ENCODE data around the gene C7orf57. TPM values are rescaled to one million over a fixed set of nuclear protein-coding genes. Genes with fewer than 3 reads are reported as not detected.
A peak's percentile ranks its signal among the peaks of the same experiment; 100 is the strongest.

Gene C7orf57
- total and polyA plus RNA-seq, 10 of the 15 experiments (the other 5 are each of a cell fraction or from before 2014, with no cell fraction given) = 0.04 to 0.21 (median 0.10) TPM; not detected in 5

DNA sequence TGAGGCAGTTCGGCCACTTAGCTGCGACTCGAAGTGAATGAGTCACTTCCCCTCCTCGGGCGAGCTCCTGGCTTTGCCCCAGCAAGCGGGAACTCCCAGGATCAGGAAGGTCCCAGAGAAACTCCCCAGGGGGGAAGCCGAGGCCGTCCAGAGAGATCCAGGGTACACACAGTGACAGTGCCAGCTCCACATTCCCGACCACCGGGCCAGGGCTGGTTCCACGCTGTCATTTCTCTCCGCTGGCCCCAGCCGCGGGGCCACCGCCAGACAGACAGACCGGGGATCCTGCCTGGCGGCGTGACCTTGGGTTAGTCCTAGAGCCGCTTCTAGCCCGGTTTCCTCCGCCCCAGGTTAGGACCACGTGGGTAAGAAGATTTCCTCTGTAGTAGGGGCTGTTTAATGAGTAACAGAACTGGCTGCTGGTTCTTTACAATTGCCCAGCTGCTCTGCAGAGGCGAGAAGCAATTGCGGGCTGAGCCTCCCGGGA lies 53.3 kb downstream of the C7orf57 start (continued):
- TF ChIP-seq EP300 (IDR thresholded peaks at IDR 0.05; ENCODE audit: borderline replicate concordance in 1 of 2, control insufficient read depth in 1 of 2, low read depth in 2 of 2, low read length in 2 of 2) (no peak), RAD51 (IDR thresholded peaks at IDR 0.05) (peak; percentile 89), ATF7 (IDR thresholded peaks at IDR 0.05; ENCODE audit: low read depth) (peak; percentile 38), IKZF1 (conservative IDR thresholded peaks at IDR 0.05) (peak; percentile 94), CREB1 (IDR thresholded peaks at IDR 0.05; ENCODE audit: low read depth) (0 out of 2 replicates have a peak, but pooled peaks have one; percentile 6), ASH2L (IDR thresholded peaks at IDR 0.05; ENCODE audit: borderline replicate concordance, low read depth) (0 out of 2 replicates have a peak, but pooled peaks have one; percentile 62), TCF7 (IDR thresholded peaks at IDR 0.05; ENCODE audit: borderline replicate concordance) (no peak), ZNF622 (IDR thresholded peaks at IDR 0.05) (no peak), PML (IDR thresholded peaks at IDR 0.05; ENCODE audit: low read length) (no peak; the same call in 1 of the 2 replicates), ZZZ3 (IDR thresholded peaks at IDR 0.05; ENCODE audit: control insufficient read depth, insufficient read length, low read depth) (no peak), SPI1 (IDR thresholded peaks at IDR 0.05; ENCODE audit: borderline replicate concordance, insufficient read depth, low read depth, low read length) (peak; percentile 62; the same call in 1 of the 2 replicates), JUNB (IDR thresholded peaks at IDR 0.05) (peak; percentile 29), SMAD5 (IDR thresholded peaks at IDR 0.05; ENCODE audit: low read depth) (no peak), ZNF384 (IDR thresholded peaks at IDR 0.05; ENCODE audit: borderline replicate concordance, low read depth, low read length) (no peak), RFX5 (IDR thresholded peaks at IDR 0.05; ENCODE audit: low read depth, low read length) (no peak)
- TF ChIP-seq, protein P1, sequence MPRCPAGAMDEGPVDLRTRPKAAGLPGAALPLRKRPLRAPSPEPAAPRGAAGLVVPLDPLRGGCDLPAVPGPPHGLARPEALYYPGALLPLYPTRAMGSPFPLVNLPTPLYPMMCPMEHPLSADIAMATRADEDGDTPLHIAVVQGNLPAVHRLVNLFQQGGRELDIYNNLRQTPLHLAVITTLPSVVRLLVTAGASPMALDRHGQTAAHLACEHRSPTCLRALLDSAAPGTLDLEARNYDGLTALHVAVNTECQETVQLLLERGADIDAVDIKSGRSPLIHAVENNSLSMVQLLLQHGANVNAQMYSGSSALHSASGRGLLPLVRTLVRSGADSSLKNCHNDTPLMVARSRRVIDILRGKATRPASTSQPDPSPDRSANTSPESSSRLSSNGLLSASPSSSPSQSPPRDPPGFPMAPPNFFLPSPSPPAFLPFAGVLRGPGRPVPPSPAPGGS (IDR thresholded peaks at IDR 0.05; ENCODE audit: borderline replicate concordance, insufficient read depth, low read depth, low read length, poor library complexity, severe bottlenecking) = no peak
- TF ChIP-seq, protein P2, sequence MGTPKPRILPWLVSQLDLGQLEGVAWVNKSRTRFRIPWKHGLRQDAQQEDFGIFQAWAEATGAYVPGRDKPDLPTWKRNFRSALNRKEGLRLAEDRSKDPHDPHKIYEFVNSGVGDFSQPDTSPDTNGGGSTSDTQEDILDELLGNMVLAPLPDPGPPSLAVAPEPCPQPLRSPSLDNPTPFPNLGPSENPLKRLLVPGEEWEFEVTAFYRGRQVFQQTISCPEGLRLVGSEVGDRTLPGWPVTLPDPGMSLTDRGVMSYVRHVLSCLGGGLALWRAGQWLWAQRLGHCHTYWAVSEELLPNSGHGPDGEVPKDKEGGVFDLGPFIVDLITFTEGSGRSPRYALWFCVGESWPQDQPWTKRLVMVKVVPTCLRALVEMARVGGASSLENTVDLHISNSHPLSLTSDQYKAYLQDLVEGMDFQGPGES (IDR thresholded peaks at IDR 0.05) = no peak
- TF ChIP-seq, protein P3, sequence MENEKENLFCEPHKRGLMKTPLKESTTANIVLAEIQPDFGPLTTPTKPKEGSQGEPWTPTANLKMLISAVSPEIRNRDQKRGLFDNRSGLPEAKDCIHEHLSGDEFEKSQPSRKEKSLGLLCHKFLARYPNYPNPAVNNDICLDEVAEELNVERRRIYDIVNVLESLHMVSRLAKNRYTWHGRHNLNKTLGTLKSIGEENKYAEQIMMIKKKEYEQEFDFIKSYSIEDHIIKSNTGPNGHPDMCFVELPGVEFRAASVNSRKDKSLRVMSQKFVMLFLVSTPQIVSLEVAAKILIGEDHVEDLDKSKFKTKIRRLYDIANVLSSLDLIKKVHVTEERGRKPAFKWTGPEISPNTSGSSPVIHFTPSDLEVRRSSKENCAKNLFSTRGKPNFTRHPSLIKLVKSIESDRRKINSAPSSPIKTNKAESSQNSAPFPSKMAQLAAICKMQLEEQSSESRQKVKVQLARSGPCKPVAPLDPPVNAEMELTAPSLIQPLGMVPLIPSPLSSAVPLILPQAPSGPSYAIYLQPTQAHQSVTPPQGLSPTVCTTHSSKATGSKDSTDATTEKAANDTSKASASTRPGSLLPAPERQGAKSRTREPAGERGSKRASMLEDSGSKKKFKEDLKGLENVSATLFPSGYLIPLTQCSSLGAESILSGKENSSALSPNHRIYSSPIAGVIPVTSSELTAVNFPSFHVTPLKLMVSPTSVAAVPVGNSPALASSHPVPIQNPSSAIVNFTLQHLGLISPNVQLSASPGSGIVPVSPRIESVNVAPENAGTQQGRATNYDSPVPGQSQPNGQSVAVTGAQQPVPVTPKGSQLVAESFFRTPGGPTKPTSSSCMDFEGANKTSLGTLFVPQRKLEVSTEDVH (IDR thresholded peaks at IDR 0.05; ENCODE audit: low read depth, partially characterized antibody) = no peak
- TF ChIP-seq, protein P4, sequence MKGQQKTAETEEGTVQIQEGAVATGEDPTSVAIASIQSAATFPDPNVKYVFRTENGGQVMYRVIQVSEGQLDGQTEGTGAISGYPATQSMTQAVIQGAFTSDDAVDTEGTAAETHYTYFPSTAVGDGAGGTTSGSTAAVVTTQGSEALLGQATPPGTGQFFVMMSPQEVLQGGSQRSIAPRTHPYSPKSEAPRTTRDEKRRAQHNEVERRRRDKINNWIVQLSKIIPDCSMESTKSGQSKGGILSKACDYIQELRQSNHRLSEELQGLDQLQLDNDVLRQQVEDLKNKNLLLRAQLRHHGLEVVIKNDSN (IDR thresholded peaks at IDR 0.05; ENCODE audit: borderline replicate concordance, extremely low read length, insufficient read depth, low read depth, low read length) = peak; percentile 38
